Mesodermal cell (in vitro differentiated cells): Measurements from ENCODE around the gene TMED1. TPM values are rescaled to one million over a fixed set of nuclear protein-coding genes. Genes with fewer than 3 reads are reported as not detected.
"Not testable (repeated sequence)": the region's sequence is repeated elsewhere in the genome, so short reads cannot be mapped to it uniquely, and the experiment has no call there.

Experiments used
- H3K27ac ChIP-seq: 2 replicates; pipeline ENCODE4 v1.7.0; 2013; ENCODE audit warnings: mild to moderate bottlenecking, low read depth, low read length, moderate library complexity; ENCODE audit not compliant: severe bottlenecking
- H3K36me3 ChIP-seq: 2 replicates; pipeline ENCODE4 v1.7.1; 2013; ENCODE audit warnings: mild to moderate bottlenecking, low read length, moderate library complexity; ENCODE audit not compliant: control insufficient read depth, insufficient read depth
- H3K4me1 ChIP-seq: one replicate; pipeline ENCODE4 v1.7.1; 2013; ENCODE audit warnings: mild to moderate bottlenecking, low read length; ENCODE audit not compliant: insufficient read depth, control insufficient read depth, poor library complexity, severe bottlenecking
- H3K4me3 ChIP-seq: 2 replicates; pipeline ENCODE4 v1.7.0; 2013; ENCODE audit warnings: low read length, control low read depth, mild to moderate bottlenecking; ENCODE audit not compliant: insufficient read depth, poor library complexity, severe bottlenecking; ENCODE audit errors: extremely low read depth
- H3K9me3 ChIP-seq: 2 replicates; pipeline ENCODE4 v1.7.1; 2013; ENCODE audit warnings: mild to moderate bottlenecking, low read length, moderate library complexity; ENCODE audit not compliant: control insufficient read depth
- WGBS, 2 experiments: methylation state at CpG; one replicate each; pipeline ENCODE4 v1.1.5; 2013; ENCODE audit warnings: missing lambda C conversion rate in 2 of 2; ENCODE audit not compliant: insufficient coverage in 2 of 2; 5-methylcytosine and 5-hydroxymethylcytosine counted together
- polyA plus RNA-seq, 2 experiments: library from polyadenylated mRNA; stranded (reverse); fragments of 50-300 nt; gene quantifications; one replicate each; pipeline ENCODE4 v1.2.3, GENCODE V29; 2013

The TMED1 gene
- polyA plus RNA-seq (2013, experiment 1 of 2) = 40.8 TPM
- polyA plus RNA-seq (2013, experiment 2 of 2) = 33.7 TPM

- no peaks in the 10 kb centered on the region for H3K4me1 ChIP-seq
- H3K4me3 ChIP-seq = peak within 1 kb of the TSS; percentile 56
- WGBS, 2 experiments = 0% methylated on average over 29 to 49 of the region's 50 CpGs
- H3K36me3 ChIP-seq = peaks cover 33% of the 10 kb centered on the region
- H3K27ac ChIP-seq = peak within 1 kb of the TSS; percentile 100
- peaks cover 7% of the 10 kb centered on the region for H3K9me3 ChIP-seq
These were observed at the start of gene TMED1 for GRCh38 chr19:10835754-10836478. TSS of gene TMED1 (minus strand) at chr19:10836212. CDS start at chr19:10836191, 21 bp downstream.

GRCh38 chr19:10885201-10886169 lies 49.5 kb upstream of the TMED1 start:
- H3K4me3 ChIP-seq = no peak overlapping the region
- peak overlapping the region; percentile 74 for H3K27ac ChIP-seq
- H3K4me1 ChIP-seq = peaks cover 49% of the 10 kb centered on the region
- no peaks in the 10 kb centered on the region for H3K9me3 ChIP-seq
- WGBS, 2 experiments = 68 to 76% methylated on average over 12 to 15 of the region's 20 CpGs
- peaks cover 12% of the 10 kb centered on the region for H3K36me3 ChIP-seq

GRCh38 chr19:10884274-10884673 lies 48.3 kb upstream of the TMED1 start:
- Histone ChIP-seq H3K9me3 (no peaks in the 10 kb centered on the region), H3K4me3 (no peak overlapping the region), H3K36me3 (peaks cover 12% of the 10 kb centered on the region), H3K4me1 (peaks cover 58% of the 10 kb centered on the region), H3K27ac (peak overlapping the region; percentile 74)
- WGBS, 2 experiments = 100% methylated on average over 1 of the region's 2 CpGs

- peak overlapping the region; percentile 62 for H3K27ac ChIP-seq
- peaks cover 8% of the 10 kb centered on the region for H3K36me3 ChIP-seq
- no peaks in the 10 kb centered on the region for H3K9me3 ChIP-seq
- 79 to 89% methylated on average over 7 to 8 of the region's 9 CpGs for WGBS, 2 experiments
- peaks cover 44% of the 10 kb centered on the region for H3K4me1 ChIP-seq
- H3K4me3 ChIP-seq = no peak overlapping the region
These were observed 46.1 kb upstream of the TMED1 start for GRCh38 chr19:10882108-10882457.

GRCh38 chr19:10881403-10882107 lies 45.5 kb upstream of the TMED1 start:
- 50 to 51% methylated on average over 13 of the region's 14 CpGs for WGBS, 2 experiments
- H3K27ac ChIP-seq = peak overlapping the region; percentile 62

GRCh38 chr19:10878253-10878652 lies 42.2 kb upstream of the TMED1 start:
- Histone ChIP-seq H3K4me3 (no peak overlapping the region), H3K27ac (no peak overlapping the region), H3K9me3 (no peaks in the 10 kb centered on the region), H3K36me3 (peaks cover 4% of the 10 kb centered on the region), H3K4me1 (peaks cover 33% of the 10 kb centered on the region)
- 100% methylated on average over 1 to 3 of the region's 3 CpGs for WGBS, 2 experiments

More at GRCh38 chr19:10881403-10882107, 45.5 kb upstream of the TMED1 start:
- Histone ChIP-seq H3K9me3 (no peaks in the 10 kb centered on the region), H3K4me1 (peaks cover 40% of the 10 kb centered on the region), H3K36me3 (peaks cover 4% of the 10 kb centered on the region), H3K4me3 (no peak overlapping the region)

- H3K27ac ChIP-seq, H3K36me3 ChIP-seq, H3K4me3 ChIP-seq, H3K9me3 ChIP-seq: not testable (repeated sequence)
- WGBS, 2 experiments = 96 to 97% methylated on average over 4 to 7 of the region's 9 CpGs
- peaks cover 33% of the 10 kb centered on the region for H3K4me1 ChIP-seq
These were observed 41.6 kb upstream of the TMED1 start for GRCh38 chr19:10877608-10878007.

- Histone ChIP-seq H3K36me3 (no peaks in the 10 kb centered on the region), H3K4me1 (peaks cover 25% of the 10 kb centered on the region), H3K27ac (peak overlapping the region; percentile 3), H3K9me3 (no peaks in the 10 kb centered on the region), H3K4me3 (no peak overlapping the region)
- 94 to 96% methylated on average over 8 of the region's 10 CpGs for WGBS, 2 experiments
These were observed 40.6 kb upstream of the TMED1 start for GRCh38 chr19:10876459-10877240.

GRCh38 chr19:10874024-10874423 lies 38.0 kb upstream of the TMED1 start:
- no peak overlapping the region for H3K4me3 ChIP-seq
- no peak overlapping the region for H3K27ac ChIP-seq
- WGBS, 2 experiments = no CpG with 5 or more reads among the region's 1 CpG
- no peaks in the 10 kb centered on the region for H3K36me3 ChIP-seq
- H3K4me1 ChIP-seq = peaks cover 3% of the 10 kb centered on the region
- H3K9me3 ChIP-seq = no peaks in the 10 kb centered on the region
